Measurements from ENCODE around the gene DNAAF6.
"Not testable (repeated sequence)": the region's sequence is repeated elsewhere in the genome, so short reads cannot be mapped to it uniquely, and the experiment has no call there.

The DNAAF6 gene

DNA sequence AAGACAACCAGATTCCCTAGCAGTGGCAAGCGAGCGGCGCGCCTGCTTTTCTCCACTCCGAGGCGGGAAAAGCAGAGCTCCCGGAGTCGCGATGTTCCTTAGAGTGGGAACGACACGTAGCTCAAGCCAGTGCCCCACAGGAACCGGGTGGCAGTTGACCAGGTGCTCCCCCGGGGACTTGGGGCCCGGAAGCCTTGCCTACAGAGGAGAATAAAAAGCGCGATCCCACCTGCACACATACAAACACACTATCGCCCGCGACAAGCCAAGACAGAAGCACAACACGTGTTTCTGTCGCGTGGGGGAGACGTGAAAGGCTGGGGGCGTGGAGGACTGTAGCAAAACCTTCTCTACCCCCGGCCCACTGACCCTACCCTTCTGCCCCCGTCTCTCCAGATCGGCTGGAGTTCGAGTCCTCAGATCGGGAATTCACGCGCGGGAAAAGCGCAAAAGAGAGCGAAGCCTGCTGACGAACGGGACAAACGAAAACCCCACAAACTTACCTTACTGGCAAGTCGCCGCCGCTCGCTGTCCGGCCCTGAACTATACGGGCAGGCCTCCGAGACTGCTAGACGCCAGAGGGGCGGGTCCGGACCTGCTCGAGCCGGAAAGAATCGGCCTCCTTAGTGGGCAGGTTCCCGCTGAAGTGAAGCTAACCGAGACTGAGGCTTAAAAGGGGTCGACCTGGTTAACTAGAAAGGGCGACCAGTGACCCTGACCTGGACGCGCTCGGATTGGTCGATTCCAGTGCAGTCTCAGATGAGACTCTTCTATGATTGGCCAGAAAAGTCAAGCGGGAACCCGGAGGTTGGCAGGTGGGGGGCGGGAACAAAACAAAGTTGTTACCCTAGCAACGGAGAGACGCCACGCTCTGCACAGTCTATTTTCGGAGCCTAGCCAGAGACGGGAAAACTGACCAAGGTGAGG, at the start of gene DNAAF6, which contains the start of gene NUP62CL:
Gene DNAAF6 (plus strand): TSS at position 842 of the 927 bp plus-strand sequence. CDS start 6,265 bp downstream, outside the sequence.
Gene NUP62CL (minus strand): TSS at position 664 of the 927 bp plus-strand sequence. CDS start 31,287 bp downstream, outside the sequence.
- TF ChIP-seq EZH2phosphoT487 (IDR thresholded peaks at IDR 0.05; ENCODE audit: borderline replicate concordance) = no peak
- TF ChIP-seq CTCF (conservative IDR thresholded peaks at IDR 0.05; ENCODE audit: low read length) = no peak
- H3K36me3 ChIP-seq (ENCODE audit: insufficient read depth, low read length) = no peaks in the 10 kb centered on the region
- H3K9me3 ChIP-seq (ENCODE audit: insufficient read depth, low read depth, low read length) = no peaks in the 10 kb centered on the region
- no peak within 1 kb of the TSS for H3K9ac ChIP-seq (ENCODE audit: low read depth, low read length, poor library complexity, severe bottlenecking)
- H3K9me2 ChIP-seq (replicated peaks; ENCODE audit: low read depth, low read length) = no peaks in the 10 kb centered on the region
- H3K27me3 ChIP-seq (ENCODE audit: insufficient read depth, low read length, poor library complexity, severe bottlenecking) = no peaks in the 10 kb centered on the region
- H2AFZ ChIP-seq (ENCODE audit: low read length) = no peak within 1 kb of the TSS
- no peaks in the 10 kb centered on the region for H4K20me1 ChIP-seq (ENCODE audit: insufficient read depth, low read length, poor library complexity, severe bottlenecking)
- H3F3A ChIP-seq (ENCODE audit: low read depth) = no peaks in the 10 kb centered on the region
- no peaks in the 10 kb centered on the region for H3K79me2 ChIP-seq (ENCODE audit: insufficient read depth, low read length)
- H3K4me1 ChIP-seq (ENCODE audit: insufficient read depth, low read length, poor library complexity, severe bottlenecking) = no peaks in the 10 kb centered on the region
- no peak within 1 kb of the TSS for H3K4me3 ChIP-seq (ENCODE audit: low read length, poor library complexity, severe bottlenecking)
- H3K4me2 ChIP-seq (ENCODE audit: low read depth, low read length, poor library complexity, severe bottlenecking) = no peak within 1 kb of the TSS

GRCh38 chrX:107157618-107158017, 48.8 kb upstream of the DNAAF6 start:
- not testable (repeated sequence) for H3K4me1 ChIP-seq (ENCODE audit: insufficient read depth, low read length, poor library complexity, severe bottlenecking); H3K27me3 ChIP-seq (ENCODE audit: insufficient read depth, low read length, poor library complexity, severe bottlenecking); H3K36me3 ChIP-seq (ENCODE audit: insufficient read depth, low read length); H2AFZ ChIP-seq (ENCODE audit: low read length); H3K9ac ChIP-seq (ENCODE audit: low read depth, low read length, poor library complexity, severe bottlenecking); H3F3A ChIP-seq (ENCODE audit: low read depth); H4K20me1 ChIP-seq (ENCODE audit: insufficient read depth, low read length, poor library complexity, severe bottlenecking); H3K4me2 ChIP-seq (ENCODE audit: low read depth, low read length, poor library complexity, severe bottlenecking); H3K9me3 ChIP-seq (ENCODE audit: insufficient read depth, low read depth, low read length); H3K79me2 ChIP-seq (ENCODE audit: insufficient read depth, low read length); H3K4me3 ChIP-seq (ENCODE audit: low read length, poor library complexity, severe bottlenecking); H3K9me2 ChIP-seq (replicated peaks; ENCODE audit: low read depth, low read length)

- no peak overlapping the region for H2AFZ ChIP-seq (ENCODE audit: low read length)
- H3K9me3 ChIP-seq (ENCODE audit: insufficient read depth, low read depth, low read length) = no peaks in the 10 kb centered on the region
- no peak overlapping the region for H3K4me2 ChIP-seq (ENCODE audit: low read depth, low read length, poor library complexity, severe bottlenecking)
- H3K27me3 ChIP-seq (ENCODE audit: insufficient read depth, low read length, poor library complexity, severe bottlenecking) = no peaks in the 10 kb centered on the region
- no peak overlapping the region for H3K4me3 ChIP-seq (ENCODE audit: low read length, poor library complexity, severe bottlenecking)
- TF ChIP-seq CTCF (conservative IDR thresholded peaks at IDR 0.05; ENCODE audit: low read length) (no peak), EZH2phosphoT487 (IDR thresholded peaks at IDR 0.05; ENCODE audit: borderline replicate concordance) (no peak)
- no peak overlapping the region for H3K9ac ChIP-seq (ENCODE audit: low read depth, low read length, poor library complexity, severe bottlenecking)
- H4K20me1 ChIP-seq (ENCODE audit: insufficient read depth, low read length, poor library complexity, severe bottlenecking) = no peaks in the 10 kb centered on the region
- no peaks in the 10 kb centered on the region for H3K4me1 ChIP-seq (ENCODE audit: insufficient read depth, low read length, poor library complexity, severe bottlenecking)
- no peaks in the 10 kb centered on the region for H3K9me2 ChIP-seq (replicated peaks; ENCODE audit: low read depth, low read length)
- no peaks in the 10 kb centered on the region for H3K36me3 ChIP-seq (ENCODE audit: insufficient read depth, low read length)
- H3K79me2 ChIP-seq (ENCODE audit: insufficient read depth, low read length) = no peaks in the 10 kb centered on the region
- H3F3A ChIP-seq (ENCODE audit: low read depth) = no peaks in the 10 kb centered on the region
Measured at GRCh38 chrX:107167163-107167921, 39.1 kb upstream of the DNAAF6 start.

Data from Loucy (cell line).